Sigmoid colon (tissue), 4 donors: ENCODE measurements around the gene PNKD.

ENCODE experiments used
- EP300 ChIP-seq, 4 donors: sonication (generic); formaldehyde crosslinking; IDR thresholded peaks; one replicate each; pipeline ENCODE4 v1.6.1; 2017; ENCODE audit warnings: antibody characterized with exemption in 4 of 4
- POLR2A ChIP-seq, 2 donors: fragments of 450-650 bp; IDR thresholded peaks; one replicate each; pipeline ENCODE4 v1.6.1; 2016; ENCODE audit warnings: antibody characterized with exemption in 2 of 2, mild to moderate bottlenecking in 2 of 2, moderate library complexity in 2 of 2
- POLR2AphosphoS5 ChIP-seq, 4 donors: sonication (generic); formaldehyde crosslinking; IDR thresholded peaks; one replicate each; pipeline ENCODE4 v1.6.1; 2017; ENCODE audit warnings: antibody characterized with exemption in 4 of 4
- TF ChIP-seq, protein P1 (sequence below), 4 experiments: fragments of 450-650 bp in 3 of 4; fragments of 200-600 bp in 1 of 4; IDR thresholded peaks; one replicate each; pipeline ENCODE4 v1.5.1; 2016 to 2019; ENCODE audit warnings: antibody characterized with exemption in 4 of 4, mild to moderate bottlenecking in 3 of 4, moderate library complexity in 2 of 4

DNA sequence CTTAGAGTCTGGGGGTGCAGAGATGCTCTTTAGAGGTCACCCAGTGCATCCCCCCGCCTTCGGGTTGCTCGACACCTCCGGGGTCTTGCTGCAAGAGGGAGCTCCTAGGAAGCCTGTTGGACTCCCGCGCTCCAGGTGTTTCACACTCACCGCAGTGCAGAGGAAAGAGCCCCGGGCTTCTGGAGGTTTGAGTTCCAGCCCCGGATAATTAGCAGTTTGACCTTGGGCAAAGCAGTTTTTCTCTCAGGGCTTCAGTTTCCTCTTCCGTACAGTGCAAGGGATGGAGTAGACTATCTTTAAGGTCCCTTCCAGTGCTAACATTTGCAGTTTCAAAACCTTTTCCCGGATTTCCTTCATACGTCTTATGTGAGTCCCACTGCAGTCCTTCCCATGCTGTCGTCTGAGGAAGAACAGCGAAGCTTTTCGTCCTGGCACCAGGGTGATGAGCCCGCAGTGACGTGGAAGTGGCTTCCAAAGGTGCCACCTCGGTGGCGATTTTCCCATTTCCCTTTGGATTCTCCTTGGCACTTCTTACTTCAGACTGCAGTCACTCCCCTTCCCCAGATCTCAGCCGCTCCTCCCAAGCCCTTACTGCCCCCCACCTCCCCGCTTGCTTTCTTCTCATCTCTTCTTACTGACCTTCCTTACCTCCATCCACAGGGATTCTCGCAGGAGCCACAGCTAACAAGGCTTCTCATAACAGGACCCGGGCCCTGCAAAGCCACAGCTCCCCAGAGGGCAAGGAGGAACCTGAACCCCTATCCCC is 585 bp downstream of the PNKD start:
- TF ChIP-seq POLR2A (IDR thresholded peaks at IDR 0.05) = no peak
- peak in 1 of 4 donors; percentile 29 for TF ChIP-seq POLR2AphosphoS5 (IDR thresholded peaks at IDR 0.05)
- TF ChIP-seq, protein P1, sequence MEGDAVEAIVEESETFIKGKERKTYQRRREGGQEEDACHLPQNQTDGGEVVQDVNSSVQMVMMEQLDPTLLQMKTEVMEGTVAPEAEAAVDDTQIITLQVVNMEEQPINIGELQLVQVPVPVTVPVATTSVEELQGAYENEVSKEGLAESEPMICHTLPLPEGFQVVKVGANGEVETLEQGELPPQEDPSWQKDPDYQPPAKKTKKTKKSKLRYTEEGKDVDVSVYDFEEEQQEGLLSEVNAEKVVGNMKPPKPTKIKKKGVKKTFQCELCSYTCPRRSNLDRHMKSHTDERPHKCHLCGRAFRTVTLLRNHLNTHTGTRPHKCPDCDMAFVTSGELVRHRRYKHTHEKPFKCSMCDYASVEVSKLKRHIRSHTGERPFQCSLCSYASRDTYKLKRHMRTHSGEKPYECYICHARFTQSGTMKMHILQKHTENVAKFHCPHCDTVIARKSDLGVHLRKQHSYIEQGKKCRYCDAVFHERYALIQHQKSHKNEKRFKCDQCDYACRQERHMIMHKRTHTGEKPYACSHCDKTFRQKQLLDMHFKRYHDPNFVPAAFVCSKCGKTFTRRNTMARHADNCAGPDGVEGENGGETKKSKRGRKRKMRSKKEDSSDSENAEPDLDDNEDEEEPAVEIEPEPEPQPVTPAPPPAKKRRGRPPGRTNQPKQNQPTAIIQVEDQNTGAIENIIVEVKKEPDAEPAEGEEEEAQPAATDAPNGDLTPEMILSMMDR (IDR thresholded peaks at IDR 0.05) = no peak
- TF ChIP-seq EP300 (IDR thresholded peaks at IDR 0.05) = no peak
